Heart left ventricle (tissue), 13 donors: ENCODE measurements around the gene TPK1.

Experiments
- CTCF ChIP-seq, 12 donors: fragments of 200-600 bp; sonication (generic) in 4 of 12; IDR thresholded peaks; one replicate each; pipeline versions ENCODE4 v1.5.0 to v1.8.0; 2018 to 2022; ENCODE audit warnings: antibody characterized with exemption in 12 of 12, mild to moderate bottlenecking in 5 of 12
- POLR2A ChIP-seq, 2 donors: fragments of 450-650 bp; IDR thresholded peaks; one replicate each; pipeline ENCODE4 v1.6.1; 2017; ENCODE audit warnings: antibody characterized with exemption in 2 of 2, mild to moderate bottlenecking in 2 of 2, moderate library complexity in 2 of 2
- donor health status: ischemic (EF 13 %, LVEDD 7.1; RV severe dilation, severe dysfunction).
- donor health status: DM: no; HTN: yes; CAD: no.
- donor health status: DM: no; HTN: no; CAD: no.
- donor health status: ischemic (EF 25% LVEDD 6.9; RV normal size, moderate dysfunction).
- donor health status: ischemic (EF 25% LVEDD 5.7; RV mildly dilated, moderate dysfunction).
- donor health status: ischemic (EF 35%, LVEDD 5.7; RV mildly dilated, moderate dysfunction).
- donor health status: nonischemic (EF 11% LVEDD 7.7; RV severe dilation, severe dysfunction).
- donor health status: DM: yes; HTN: yes; CAD: no.
- donor health status: PGD.
- donor health status: ischemic (EF 29% LVEDD 5.4; RV normal size, mild dysfunction).
- donor health status: nonischemic (EF 23%, LVEDD 6.1; RV moderate dilation, normal function).

- no peak for TF ChIP-seq CTCF (IDR thresholded peaks at IDR 0.05)
- TF ChIP-seq POLR2A (IDR thresholded peaks at IDR 0.05), result no peak
Observed at GRCh38 chr7:144452064-144452463, 383.8 kb downstream of the TPK1 start.
